ENCODE measurements around the gene TSHR. TPM values are rescaled to one million over a fixed set of nuclear protein-coding genes. Genes with fewer than 3 reads are reported as not detected.
"Not testable (repeated sequence)": the region's sequence is repeated elsewhere in the genome, so short reads cannot be mapped to it uniquely, and the experiment has no call there.

TSHR gene
- total RNA-seq, 1 donor from 2014 or later, result not detected

DNA sequence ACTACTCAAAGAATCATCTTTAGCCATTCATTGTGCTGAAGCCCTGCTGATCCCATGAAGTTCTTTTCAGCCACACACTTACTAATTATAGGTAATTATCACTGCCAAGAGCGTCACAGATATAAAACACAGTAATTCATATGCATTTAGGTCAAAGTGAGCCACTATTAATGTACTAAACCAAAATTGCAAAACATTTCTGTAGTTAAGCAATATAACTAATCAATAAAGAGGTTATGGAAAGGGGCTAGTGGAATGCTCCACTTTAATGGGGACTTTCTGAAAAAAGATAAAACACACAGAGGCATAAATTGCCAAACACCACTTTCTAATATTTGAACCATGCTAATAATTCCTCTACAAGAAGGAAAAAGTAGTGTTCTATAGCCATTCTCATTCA, 7.1 kb upstream of the TSHR start:
- no peak for DNase-seq (ENCODE audit: low read depth)

DNA sequence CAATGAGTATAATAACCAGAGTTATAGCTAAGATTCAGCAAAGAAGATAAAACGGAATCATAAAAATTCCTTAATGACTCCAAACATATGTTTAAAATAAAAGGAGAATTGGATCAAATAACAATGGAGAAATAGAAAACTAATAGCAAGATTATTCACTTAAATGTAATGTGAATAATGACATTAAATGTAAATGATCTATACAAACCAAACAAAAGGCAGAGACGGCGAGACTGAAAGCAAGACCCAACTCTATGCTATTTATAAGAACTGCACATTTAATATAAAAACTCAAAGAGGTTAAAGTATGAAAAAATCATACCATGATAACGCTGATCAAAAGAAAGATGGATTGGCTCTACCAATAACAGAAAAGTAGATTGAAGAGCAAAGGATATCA, 3.9 kb upstream of the TSHR start:
- DNase-seq (ENCODE audit: low read depth), result no peak

DNA sequence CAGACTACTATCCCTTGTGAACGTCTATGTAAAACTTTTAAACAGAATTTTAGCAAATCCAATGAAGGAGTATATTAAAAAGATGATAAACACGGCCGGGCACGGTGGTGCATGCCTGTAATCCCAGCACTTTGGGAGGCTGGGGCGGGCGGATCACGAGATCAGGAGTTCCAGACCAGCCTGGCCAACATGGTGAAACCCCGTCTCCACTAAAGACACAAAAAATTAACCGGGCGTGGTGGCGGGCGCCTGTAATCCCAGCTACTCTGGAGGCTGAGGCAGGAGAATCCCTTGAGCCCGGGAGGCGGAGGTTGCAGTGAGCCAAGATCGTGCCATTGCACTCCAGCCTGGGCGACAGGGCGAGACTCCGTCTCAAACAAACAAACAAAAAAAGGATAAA, 2.2 kb upstream of the TSHR start:
- not testable (repeated sequence) for DNase-seq (ENCODE audit: low read depth)

DNA sequence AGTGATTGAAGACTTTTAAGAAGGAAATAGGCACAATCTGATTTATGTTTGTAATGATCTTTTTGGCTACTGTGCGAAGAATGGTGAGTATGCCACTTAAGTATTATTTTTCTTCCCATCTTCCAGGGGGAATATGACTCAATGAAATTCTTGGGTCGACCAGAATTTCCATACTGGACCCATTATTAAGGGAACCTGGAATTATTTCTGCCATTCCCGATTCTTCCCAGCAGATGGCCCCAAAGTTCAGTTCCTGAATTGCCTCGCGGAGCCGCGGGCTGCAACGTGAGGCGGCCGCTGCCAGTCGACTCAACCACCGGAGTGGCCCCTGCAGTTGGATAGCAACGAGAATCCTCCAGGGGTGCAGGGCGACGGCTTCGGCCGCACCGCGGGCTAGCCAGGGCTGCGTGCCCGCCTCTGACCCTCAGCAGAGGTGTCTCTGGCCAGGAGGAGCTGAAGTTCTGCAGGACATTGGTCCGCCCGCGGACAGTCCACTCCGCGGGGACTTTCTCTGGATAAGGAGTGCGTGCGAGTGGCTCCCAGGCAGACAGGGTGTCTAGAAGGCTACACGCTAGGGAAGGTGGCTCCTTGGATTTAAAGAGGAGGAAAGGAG, 628 bp upstream of the TSHR start:
- DNase-seq (ENCODE audit: low read depth), result peak; percentile 87

DNA sequence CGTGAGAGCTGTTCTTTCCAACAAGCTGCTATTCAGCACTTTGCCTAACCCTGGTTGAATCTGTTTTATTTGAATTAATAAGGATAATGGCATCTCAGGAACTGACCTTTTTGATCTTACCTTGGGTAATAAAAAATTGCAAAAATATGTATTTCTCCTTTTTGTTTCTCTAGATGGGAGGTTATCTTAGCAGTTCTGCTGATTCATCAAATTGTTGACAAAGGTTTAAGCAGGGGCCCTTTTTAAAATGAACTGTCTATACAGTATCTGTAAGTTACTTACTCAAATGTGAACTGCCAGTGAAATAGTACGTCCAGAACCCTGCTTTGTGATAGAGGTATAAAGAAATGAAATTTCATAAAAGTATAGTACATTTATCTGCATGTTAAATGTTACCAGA, 681 bp downstream of the TSHR start:
- DNase-seq (ENCODE audit: low read depth), result no peak

DNA sequence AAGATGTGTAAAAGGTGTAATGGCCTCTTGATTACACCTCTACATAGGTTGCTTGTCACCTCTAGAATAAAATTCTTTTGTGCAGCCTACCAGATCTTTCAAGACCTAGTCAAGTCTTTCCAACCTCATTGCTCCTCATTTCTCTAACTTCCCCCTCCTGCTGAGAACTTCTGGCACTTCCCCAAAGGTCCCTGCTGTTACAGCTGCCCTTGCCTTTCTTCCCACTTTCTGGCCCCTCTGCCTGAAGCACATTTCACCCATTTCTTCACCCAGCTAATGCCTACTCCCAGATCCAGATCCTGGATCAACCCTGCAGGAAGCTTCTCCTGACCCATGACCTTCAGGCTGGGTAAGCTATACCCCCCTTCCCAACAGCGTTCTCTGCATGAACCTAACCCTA, 1.5 kb downstream of the TSHR start:
- no peak for DNase-seq (ENCODE audit: low read depth)

DNA sequence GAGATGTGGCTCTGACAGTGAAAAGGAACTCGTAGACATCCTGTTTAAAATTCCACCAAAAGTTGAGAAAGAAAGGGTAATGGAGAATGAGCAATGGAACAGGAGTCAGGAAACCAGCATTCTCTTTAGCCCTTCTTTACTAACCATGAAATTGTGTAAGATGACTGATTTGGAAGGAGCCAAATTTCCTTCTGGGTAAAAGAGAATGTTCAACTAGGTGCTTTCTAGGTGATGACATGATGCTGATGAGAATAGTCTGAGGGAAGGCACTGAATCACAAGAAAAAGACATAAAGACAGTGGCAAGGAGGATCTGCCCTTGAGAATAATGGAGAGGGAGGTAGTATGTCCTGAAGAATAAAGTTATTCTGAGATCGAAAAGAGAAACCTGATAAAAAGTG, 2.2 kb downstream of the TSHR start:
- no peak for DNase-seq (ENCODE audit: low read depth)

DNA sequence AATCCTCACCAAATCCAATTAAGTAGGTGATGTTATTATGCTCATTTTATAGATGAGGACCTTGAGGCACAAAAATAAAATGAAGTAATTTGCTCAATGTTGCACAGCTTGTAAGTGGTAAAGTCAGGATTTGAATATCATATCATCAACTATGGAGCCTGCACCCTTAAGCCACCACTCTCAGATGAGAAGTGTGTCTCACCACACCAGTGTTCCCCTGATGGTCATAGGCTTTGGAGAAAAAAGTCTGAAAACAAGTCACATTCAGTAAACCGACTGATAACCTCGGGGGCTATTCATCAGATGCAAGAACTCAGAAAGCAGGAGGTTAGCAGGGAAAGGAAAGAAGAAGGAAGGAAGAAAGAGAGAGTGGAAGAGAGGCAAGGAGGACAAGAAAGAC, 2.8 kb downstream of the TSHR start:
- no peak for DNase-seq (ENCODE audit: low read depth)

DNA sequence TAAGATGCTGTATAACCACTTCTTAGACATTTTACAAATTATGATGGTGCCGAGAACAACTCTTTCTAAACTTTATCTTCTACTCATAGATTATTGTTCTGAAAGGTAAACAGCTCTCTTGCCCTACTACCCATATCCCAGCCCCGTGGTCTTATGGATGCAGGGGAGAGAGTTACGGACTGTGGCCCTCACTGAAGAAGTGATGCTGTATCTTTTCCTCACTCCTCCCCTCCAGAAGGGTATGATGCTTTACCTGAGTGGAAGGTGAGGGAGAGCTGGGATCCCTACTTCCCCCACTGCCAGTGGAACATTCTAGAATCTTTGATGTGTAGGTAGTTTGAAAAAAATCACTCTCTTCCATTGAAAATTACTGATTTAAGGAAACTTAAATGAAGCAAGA, 3.5 kb downstream of the TSHR start:
- no peak for DNase-seq (ENCODE audit: low read depth)

DNA sequence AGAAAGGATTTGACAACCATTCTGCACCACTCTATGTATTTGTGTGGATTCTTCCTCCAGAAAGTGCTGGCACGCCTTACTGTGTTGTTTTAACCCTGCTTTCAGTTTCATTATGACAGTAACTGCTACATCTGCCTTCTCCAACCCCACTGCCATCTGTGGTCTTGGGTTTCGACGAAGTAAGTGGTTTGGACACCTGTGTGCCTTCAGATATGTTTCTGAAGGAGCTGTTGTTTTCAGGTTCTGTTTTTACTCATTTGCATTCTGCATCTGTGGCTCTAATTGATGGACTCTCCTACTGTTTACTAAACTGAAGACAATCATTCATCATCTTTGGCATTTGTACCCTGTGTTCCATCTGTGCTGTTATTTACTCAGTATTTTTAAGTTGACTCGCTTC, 4.1 kb downstream of the TSHR start:
- DNase-seq (ENCODE audit: low read depth), result peak; percentile 40

DNA sequence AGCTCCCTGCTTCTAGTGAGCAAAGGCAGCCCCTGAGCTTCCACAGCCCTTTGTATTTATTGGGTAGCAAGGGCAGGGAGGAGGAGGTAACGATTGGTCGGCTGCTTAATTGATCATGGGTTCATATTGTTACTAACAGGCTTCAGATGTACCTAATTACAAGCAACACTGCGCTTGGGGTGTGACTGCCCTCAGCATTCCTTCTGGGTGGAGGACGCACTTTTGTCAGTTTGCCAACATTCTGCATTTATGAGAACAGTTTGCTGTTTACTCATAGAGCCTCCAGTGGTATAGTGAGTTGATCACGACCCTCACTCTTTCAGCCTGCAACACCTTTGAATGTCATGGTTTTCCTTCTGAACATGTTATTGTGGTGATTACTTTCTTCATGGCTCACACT, 9.6 kb downstream of the TSHR start:
- DNase-seq (ENCODE audit: low read depth), result peak; percentile 41

DNA sequence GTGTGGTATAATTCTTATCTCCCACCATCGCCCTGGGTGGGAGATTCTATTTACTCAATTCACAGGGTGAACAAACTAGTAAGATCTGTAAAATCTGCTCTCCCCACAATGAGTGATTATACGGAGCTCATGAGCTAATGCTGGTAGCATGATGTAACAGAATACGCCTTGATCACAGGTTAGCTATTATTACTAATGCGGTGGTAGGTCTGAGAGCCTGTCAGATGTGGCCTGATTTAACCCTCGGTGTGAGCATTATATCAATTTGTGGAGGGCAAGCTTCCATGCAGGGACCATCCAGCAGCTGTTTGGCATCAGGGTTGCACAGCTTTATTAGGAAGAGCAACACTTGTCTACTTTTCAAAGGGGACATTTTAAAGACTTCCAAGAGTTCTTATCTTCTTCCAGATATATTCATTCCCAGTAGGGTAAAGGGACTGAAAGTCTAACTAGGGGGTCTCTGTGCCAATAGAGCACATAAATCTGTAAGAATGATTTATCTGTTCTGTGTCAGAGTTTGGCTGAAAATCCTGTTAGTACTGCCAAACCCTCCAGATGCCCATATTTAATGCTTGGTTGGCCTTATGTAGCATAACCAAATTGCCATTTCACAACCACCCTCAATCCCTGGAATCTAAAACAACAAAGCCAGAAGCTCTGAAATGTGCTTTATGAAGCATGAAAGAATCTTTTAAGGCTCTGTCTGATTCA, 18.7 kb downstream of the TSHR start:
- DNase-seq (ENCODE audit: low read depth), result peak; percentile 65

DNA sequence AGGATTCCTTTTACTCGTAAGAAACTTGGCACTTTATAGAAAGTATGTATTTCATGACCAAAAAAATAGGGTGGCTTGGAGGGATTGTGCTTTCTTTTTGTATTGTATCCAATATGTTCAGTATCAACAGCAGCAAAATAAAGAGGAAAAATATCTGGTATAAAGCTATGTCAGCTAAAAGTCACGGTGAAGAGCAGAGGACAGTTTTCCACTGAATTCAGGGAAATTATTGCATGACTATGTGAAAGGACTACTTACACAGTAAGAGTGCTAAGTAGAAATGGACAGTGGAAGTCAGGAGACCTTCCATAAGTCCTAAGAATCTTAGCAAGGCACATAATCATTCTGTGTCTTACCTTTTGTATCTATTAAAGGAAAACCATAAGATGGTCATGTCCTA, 19.3 kb downstream of the TSHR start:
- no peak for DNase-seq (ENCODE audit: low read depth)

DNA sequence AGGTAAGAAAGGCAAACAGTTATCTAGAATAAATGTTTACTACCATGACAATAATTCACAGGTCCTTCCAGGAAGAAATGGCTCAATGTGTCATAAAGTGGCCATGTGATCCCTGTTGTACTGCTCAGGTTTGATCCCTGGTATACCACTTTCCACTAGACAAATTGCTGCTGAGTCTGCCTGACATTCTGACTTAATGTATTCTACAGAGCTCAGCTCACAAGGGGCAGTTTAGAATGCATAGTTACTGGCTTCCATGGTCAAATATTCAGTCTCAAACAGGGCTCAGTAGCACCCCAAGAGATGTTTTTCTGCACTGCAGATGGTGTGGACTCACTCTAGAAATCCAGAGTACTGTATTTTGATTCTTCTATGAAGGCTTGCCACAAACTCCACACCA, 21.8 kb downstream of the TSHR start:
- no peak for DNase-seq (ENCODE audit: low read depth)

DNA sequence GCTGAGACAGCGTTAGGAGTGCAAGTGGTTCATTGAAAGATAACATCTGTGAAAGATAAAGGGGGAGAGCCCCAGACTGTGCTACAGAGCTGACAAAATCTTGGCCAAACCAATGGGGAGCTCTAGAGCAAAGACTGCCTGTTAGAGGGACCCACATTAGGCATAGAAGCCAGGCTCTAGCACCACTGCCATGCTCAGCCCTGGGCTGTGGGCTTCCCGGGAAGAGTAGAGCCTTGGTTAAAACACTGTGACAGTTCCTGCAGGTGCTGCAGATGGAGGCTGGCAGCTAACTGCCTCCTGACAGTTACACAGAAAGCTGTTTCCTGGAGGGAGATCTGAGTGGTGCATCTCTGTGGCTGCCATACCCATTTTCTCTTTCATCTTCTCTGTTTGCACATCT, 23.0 kb downstream of the TSHR start:
- no peak for DNase-seq (ENCODE audit: low read depth)

DNA sequence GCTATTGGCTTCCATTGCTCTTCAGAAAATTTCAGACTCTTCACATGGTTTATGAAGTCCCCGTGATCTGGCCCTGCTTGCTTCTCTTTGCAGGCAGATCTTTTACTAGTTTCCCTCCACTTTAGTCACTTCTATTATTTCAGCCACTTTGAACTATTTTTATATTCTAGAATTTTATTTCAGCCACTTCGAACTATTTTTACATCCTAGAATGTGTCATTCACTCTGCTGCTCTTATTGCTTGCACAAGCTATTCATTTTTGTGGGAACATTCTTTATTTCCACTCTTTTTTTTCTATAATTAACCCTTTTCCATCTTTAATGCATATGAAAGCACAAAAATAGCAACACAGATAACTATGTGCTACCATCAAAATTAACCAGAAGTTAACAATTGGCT, 24.5 kb downstream of the TSHR start:
- no peak for DNase-seq (ENCODE audit: low read depth)

DNA sequence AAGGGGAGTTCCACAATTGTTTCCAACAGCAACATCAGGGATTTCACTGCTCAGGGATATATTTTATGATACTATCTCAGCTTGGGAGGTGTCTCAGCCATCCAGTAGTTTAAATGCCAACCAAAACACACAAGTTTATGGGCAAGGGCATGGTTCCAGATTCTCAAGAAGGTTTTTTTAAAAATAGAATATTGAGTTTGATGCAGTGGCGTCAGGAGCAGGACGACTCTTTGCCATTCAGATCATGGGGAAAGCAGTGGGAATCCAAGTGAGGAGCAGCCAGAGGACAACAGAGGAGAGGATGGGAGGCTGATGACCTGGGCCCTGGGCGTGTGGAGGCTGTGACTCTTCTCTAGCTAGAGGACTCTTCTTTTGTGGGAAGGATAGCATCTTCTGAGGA, 25.7 kb downstream of the TSHR start:
- DNase-seq (ENCODE audit: low read depth), result peak; percentile 10

DNA sequence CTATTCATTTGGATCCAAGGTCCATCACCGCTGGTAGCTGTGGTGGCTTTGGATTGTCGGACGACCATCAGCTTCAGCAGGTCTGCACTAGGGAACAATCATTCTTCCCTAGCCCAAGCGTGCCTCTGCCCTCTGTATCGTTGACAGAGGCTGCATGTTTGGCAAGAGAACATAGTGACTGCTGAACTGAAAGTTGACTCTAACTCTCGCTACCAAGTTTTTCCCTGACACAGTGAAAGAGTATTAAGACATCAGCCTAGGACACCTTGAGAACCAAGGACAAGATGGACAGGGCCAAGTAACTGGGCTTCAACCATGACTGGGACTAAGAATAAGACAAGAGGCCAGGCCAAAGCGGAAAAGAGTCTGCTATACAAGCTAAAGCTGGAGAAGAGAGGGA, 26.3 kb downstream of the TSHR start:
- DNase-seq (ENCODE audit: low read depth), result no peak

DNA sequence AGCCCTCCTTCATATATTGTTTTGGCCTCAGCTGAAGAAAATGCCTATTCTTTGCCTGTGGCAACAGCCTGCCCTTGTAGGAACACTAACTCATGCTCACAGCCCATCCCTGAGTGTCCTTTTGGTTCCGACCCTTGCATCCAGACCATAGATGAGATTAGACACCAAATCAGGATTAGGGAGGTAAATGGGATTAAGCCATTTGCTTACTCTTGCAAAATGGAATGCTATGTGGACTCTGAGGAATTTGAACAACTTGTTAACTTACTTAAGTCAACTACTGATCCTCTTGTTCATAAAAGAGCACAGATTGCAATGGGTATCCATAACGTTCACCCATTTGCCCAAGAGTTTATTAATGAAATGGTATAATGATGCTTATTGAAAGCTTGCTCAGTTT, 27.3 kb downstream of the TSHR start:
- DNase-seq (ENCODE audit: low read depth), result no peak

DNA sequence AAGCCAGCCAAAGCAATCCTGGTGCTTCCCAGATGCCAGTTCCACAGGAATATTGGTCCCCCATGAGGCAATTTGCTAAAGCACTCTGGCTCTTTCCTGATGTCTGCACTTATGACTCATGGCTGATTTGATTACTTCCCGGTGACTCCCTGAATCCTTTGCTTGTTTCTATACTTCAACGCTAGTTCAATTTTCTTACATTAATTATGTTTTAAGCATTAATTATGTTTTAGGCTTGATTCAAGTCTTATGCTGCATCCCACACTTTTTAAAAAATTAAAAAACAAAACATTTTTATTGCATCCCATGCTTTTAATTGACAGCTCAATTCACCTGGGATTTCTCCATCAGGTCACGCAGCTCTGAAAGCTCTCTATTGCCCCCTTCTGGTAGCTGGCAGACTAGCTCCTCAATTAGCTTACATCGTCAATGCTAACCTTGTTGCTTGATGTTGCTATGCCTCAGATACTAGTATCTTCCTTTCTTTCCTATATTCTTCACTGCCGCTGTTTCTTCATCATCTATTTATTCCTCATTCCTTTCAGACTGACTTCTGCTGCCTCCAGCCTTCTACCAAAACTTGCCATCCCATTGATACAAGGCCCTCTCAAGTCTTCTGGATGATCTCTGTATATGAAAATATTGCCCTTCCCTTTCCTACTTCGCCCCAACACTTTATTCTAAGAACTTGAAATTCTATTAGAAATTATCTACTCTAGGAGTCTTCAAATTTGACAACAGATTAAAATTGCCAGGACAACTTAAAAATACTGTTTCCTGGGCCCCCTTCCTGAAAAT, 32.0 kb downstream of the TSHR start:
- peak; percentile 79 for DNase-seq (ENCODE audit: low read depth)

DNA sequence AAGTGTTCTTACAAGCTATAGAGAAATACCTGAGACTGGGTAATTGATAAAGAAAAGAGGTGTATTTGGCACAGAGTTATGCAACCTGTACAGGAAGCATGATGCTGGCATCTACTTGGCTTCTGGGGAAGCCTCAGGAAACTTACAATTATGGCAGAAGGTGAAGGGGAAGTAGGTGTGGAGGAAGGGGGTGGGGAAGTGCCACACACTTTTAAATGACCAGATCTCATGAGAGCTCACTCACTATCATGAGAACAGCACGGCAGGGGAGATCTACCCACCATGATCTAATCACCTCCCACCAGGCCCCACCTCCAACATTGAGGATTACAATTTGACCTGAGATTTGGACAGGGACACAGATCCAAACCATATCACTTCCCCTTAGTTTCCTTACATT, 32.8 kb downstream of the TSHR start:
- DNase-seq (ENCODE audit: low read depth), result no peak

DNA sequence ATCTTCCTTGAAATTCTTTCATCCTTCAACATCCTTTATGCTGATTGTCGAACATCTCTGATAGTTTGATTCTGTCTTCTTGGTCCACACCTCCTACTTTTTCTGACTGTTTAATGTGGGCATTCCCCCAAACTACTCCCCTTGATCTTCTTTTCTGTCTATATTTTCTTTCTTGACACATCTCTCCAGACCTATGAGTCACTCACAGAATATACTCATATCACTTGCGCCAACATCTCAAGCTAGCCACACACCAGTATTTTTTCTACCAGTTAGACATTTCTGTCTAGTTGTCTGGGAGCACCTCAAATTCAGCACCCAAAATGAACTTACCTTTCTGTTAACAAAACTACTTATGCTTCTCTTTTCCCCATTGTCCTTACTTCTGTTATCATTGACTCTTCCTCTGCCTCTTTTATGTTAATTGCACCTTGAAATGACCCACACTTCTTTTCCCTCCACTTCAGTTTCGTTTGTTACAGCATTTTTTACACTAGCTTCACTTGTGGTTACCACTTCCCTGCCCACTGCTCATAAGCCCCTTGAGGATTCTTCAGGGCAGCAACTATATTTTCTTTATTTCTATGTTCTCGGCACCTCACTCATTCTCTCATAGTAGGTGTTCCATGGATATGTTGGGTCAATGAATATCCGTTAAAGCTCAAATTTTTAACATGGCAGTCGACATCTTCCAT, 33.5 kb downstream of the TSHR start:
- no peak for DNase-seq (ENCODE audit: low read depth)

All from myocyte (in vitro differentiated cells).